Prostate gland (tissue), 2 donors: ENCODE measurements around the gene NEURL1. TPM values are rescaled to one million over a fixed set of nuclear protein-coding genes. Genes with fewer than 3 reads are reported as not detected.
A peak's percentile ranks its signal among the peaks of the same experiment; 100 is the strongest.

ENCODE experiments used
- DNase-seq: peaks from one replicate; pipeline ENCODE4 v3.0.0-alpha.2; 2019; ENCODE audit warnings: low spot score
- H3K27ac ChIP-seq, 2 donors: fragments of 200-600 bp; sonication (generic); 2 replicates each; pipeline ENCODE4 v1.5.1; 2017 to 2019
- H3K27me3 ChIP-seq: fragments of 200-600 bp; sonication (generic); replicated peaks from 2 replicates; pipeline ENCODE4 v1.5.1; 2019; ENCODE audit not compliant: insufficient read depth
- H3K36me3 ChIP-seq, 2 donors: fragments of 200-600 bp; sonication (generic); 1 replicate in 1 of 2; 2 replicates in 1 of 2; pipeline versions ENCODE4 v1.5.1 to v1.8.1; 2017 to 2019
- H3K4me1 ChIP-seq: fragments of 200-600 bp; sonication (generic); replicated peaks from 2 replicates; pipeline ENCODE4 v1.5.1; 2019
- H3K4me3 ChIP-seq, 2 donors: fragments of 200-600 bp; sonication (generic); 2 replicates each; pipeline ENCODE4 v1.5.1; 2017 to 2019
- H3K9me3 ChIP-seq: fragments of 200-600 bp; sonication (generic); 2 replicates; pipeline ENCODE4 v1.5.1; 2017
- CTCF ChIP-seq, 4 experiments: fragments of 200-600 bp in 2 of 4; fragments of 450-650 bp in 2 of 4; sonication (generic) in 2 of 4; IDR thresholded peaks; 1 replicate in 3 of 4; 2 replicates in 1 of 4; pipeline ENCODE4 v1.5.1; 2016 to 2019; ENCODE audit warnings: antibody characterized with exemption in 4 of 4, mild to moderate bottlenecking in 2 of 4, moderate library complexity in 2 of 4
- POLR2A ChIP-seq: fragments of 450-650 bp; IDR thresholded peaks from one replicate; pipeline ENCODE4 v1.6.1; 2016; ENCODE audit warnings: antibody characterized with exemption, mild to moderate bottlenecking
- POLR2AphosphoS5 ChIP-seq: sonication (generic); formaldehyde crosslinking; IDR thresholded peaks from one replicate; pipeline ENCODE4 v1.6.1; 2017; ENCODE audit warnings: antibody characterized with exemption
- WGBS: methylation state at CpG from one replicate; pipeline ENCODE4 v1.1.5; 2018; 5-methylcytosine and 5-hydroxymethylcytosine counted together
- intact Hi-C: fragments of 100-400 bp; cut with DNase I; formaldehyde crosslinking; loops from one replicate; pipeline ENCODE4 v1.14.2; 2022
- total RNA-seq, 2 donors: library from RNA; depleted of rRNA; stranded (reverse); fragments of >200 nt; gene quantifications; one replicate each; pipeline ENCODE4 v1.1.0, GENCODE V29; 2016

Gene NEURL1
- total RNA-seq, 2 donors from 2014 or later = 0.96 to 10.5 TPM

DNA sequence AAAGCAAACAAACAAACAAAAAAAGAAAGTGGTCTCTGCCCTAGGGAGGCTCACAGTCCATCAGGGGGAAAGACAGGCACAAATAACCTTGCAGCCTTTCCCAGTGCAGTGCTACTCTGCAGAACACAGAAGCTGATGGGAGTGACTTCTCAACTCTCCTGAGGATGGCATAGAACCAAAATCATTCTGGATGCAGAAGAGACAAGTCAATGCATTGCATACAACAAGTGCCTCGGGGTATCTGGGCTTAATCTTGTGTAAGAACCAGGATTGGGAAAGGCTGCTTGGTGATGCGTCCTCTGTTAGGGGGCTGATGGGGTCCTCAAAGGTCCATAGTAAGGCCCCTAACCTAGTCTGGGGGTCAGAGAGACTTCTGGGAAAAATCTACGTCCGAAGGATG, 68.9 kb downstream of the NEURL1 start:
- TF ChIP-seq CTCF (IDR thresholded peaks at IDR 0.05) = no peak
- TF ChIP-seq POLR2AphosphoS5 = no peak
- Histone ChIP-seq H3K27ac (no peak overlapping the region), H3K4me3 (no peak overlapping the region), H3K27me3 (no peaks in the 10 kb centered on the region), H3K4me1 (no peaks in the 10 kb centered on the region), H3K9me3 (no peaks in the 10 kb centered on the region), H3K36me3 (no peaks in the 10 kb centered on the region)
- intact Hi-C loops = no loop called here
- no peak for DNase-seq
- 71% methylated on average over 4 of the region's 4 CpGs for WGBS

GRCh38 chr10:103563231-103564115, 70.0 kb downstream of the NEURL1 start:
- H3K4me1 ChIP-seq = no peaks in the 10 kb centered on the region
- WGBS = 75% methylated on average over 7 of the region's 7 CpGs
- H3K36me3 ChIP-seq = no peaks in the 10 kb centered on the region
- no peak overlapping the region for H3K4me3 ChIP-seq
- no peaks in the 10 kb centered on the region for H3K27me3 ChIP-seq
- H3K9me3 ChIP-seq = no peaks in the 10 kb centered on the region
- DNase-seq = no peak
- intact Hi-C loops = no loop called here
- TF ChIP-seq POLR2A = no peak
- TF ChIP-seq POLR2AphosphoS5 = no peak
- TF ChIP-seq CTCF (IDR thresholded peaks at IDR 0.05) = no peak
- H3K27ac ChIP-seq = no peak overlapping the region

GRCh38 chr10:103564116-103564501, 70.6 kb downstream of the NEURL1 start:
- TF ChIP-seq POLR2A (no peak), CTCF (IDR thresholded peaks at IDR 0.05) (no peak), POLR2AphosphoS5 (no peak)
- Histone ChIP-seq H3K36me3 (no peaks in the 10 kb centered on the region), H3K4me3 (no peak overlapping the region), H3K9me3 (no peaks in the 10 kb centered on the region), H3K4me1 (no peaks in the 10 kb centered on the region), H3K27ac (no peak overlapping the region), H3K27me3 (no peaks in the 10 kb centered on the region)
- no peak for DNase-seq
- WGBS = 34% methylated on average over 7 of the region's 7 CpGs
- intact Hi-C loops = no loop called here

- TF ChIP-seq POLR2AphosphoS5 (no peak), POLR2A (no peak), CTCF (IDR thresholded peaks at IDR 0.05) (peak in 2 of 4 experiments; percentile 23 to 45)
- WGBS = 61% methylated on average over 12 of the region's 12 CpGs
- Histone ChIP-seq H3K27me3 (no peaks in the 10 kb centered on the region), H3K4me1 (no peaks in the 10 kb centered on the region), H3K36me3 (no peaks in the 10 kb centered on the region), H3K4me3 (no peak overlapping the region), H3K9me3 (no peaks in the 10 kb centered on the region), H3K27ac (no peak overlapping the region)
- no peak for DNase-seq
- intact Hi-C loops = no loop called here
These were observed 71.4 kb downstream of the NEURL1 start for GRCh38 chr10:103564776-103565520.
